Uterus (tissue), 2 donors: Measurements from ENCODE around the gene ZGPAT.

ENCODE experiments used
- CTCF ChIP-seq, 4 experiments: fragments of 200-600 bp in 2 of 4; fragments of 450-650 bp in 2 of 4; sonication (generic) in 2 of 4; IDR thresholded peaks; one replicate each; pipeline ENCODE4 v1.5.1; 2016 to 2019; ENCODE audit warnings: antibody characterized with exemption in 4 of 4, mild to moderate bottlenecking in 2 of 4, moderate library complexity in 1 of 4
- POLR2A ChIP-seq, 2 donors: fragments of 450-650 bp; IDR thresholded peaks; one replicate each; pipeline ENCODE4 v1.6.1; 2016; ENCODE audit warnings: antibody characterized with exemption in 2 of 2, mild to moderate bottlenecking in 1 of 2, moderate library complexity in 1 of 2

- TF ChIP-seq POLR2A (IDR thresholded peaks at IDR 0.05), result no peak
- TF ChIP-seq CTCF (IDR thresholded peaks at IDR 0.05), result no peak
Measured at GRCh38 chr20:63705232-63706026, 2.4 kb upstream of the ZGPAT start.
